Ascending aorta (tissue), 2 donors: ENCODE results near the gene EDNRA. TPM values are rescaled to one million over a fixed set of nuclear protein-coding genes. Genes with fewer than 3 reads are reported as not detected.

Experiments
- DNase-seq, 2 donors: peaks; one replicate each; pipeline ENCODE4 v3.0.0-alpha.2; 2019; ENCODE audit warnings: low spot score in 2 of 2
- H3K27ac ChIP-seq, 2 donors: fragments of 200-600 bp; sonication (generic); one replicate each; pipeline ENCODE4 v1.5.1; 2016 to 2017; ENCODE audit warnings: mild to moderate bottlenecking in 1 of 2
- H3K27me3 ChIP-seq: fragments of 200-600 bp; sonication (generic); one replicate; pipeline ENCODE4 v1.5.1; 2017
- H3K36me3 ChIP-seq, 2 donors: fragments of 200-600 bp; sonication (generic); one replicate each; pipeline ENCODE4 v1.5.1; 2016
- H3K4me1 ChIP-seq, 2 donors: fragments of 200-600 bp; sonication (generic); one replicate each; pipeline ENCODE4 v1.5.1; 2016 to 2017; ENCODE audit warnings: mild to moderate bottlenecking in 1 of 2
- H3K4me3 ChIP-seq, 2 donors: fragments of 200-600 bp; sonication (generic); one replicate each; pipeline ENCODE4 v1.5.1; 2016 to 2017; ENCODE audit warnings: mild to moderate bottlenecking in 1 of 2
- H3K9me3 ChIP-seq, 2 donors: fragments of 200-600 bp; sonication (generic); one replicate each; pipeline ENCODE4 v1.5.1; 2016
- intact Hi-C: fragments of 100-400 bp; cut with DNase I; formaldehyde crosslinking; loops from one replicate; pipeline ENCODE4 v1.15.1; 2023
- total RNA-seq: library from RNA; depleted of rRNA; stranded (reverse); fragments of >200 nt; gene quantifications from one replicate; pipeline ENCODE4 v1.1.0, GENCODE V29; 2016
- TF ChIP-seq, protein P1 (sequence below), 3 experiments: fragments of 200-600 bp in 2 of 3; fragments of 450-650 bp in 1 of 3; sonication (generic) in 2 of 3; IDR thresholded peaks; one replicate each; pipeline ENCODE4 v1.5.1; 2016 to 2019; ENCODE audit warnings: antibody characterized with exemption in 3 of 3, mild to moderate bottlenecking in 1 of 3, moderate library complexity in 1 of 3

Gene EDNRA
- total RNA-seq, 1 donor from 2014 or later = 31.4 TPM

DNA sequence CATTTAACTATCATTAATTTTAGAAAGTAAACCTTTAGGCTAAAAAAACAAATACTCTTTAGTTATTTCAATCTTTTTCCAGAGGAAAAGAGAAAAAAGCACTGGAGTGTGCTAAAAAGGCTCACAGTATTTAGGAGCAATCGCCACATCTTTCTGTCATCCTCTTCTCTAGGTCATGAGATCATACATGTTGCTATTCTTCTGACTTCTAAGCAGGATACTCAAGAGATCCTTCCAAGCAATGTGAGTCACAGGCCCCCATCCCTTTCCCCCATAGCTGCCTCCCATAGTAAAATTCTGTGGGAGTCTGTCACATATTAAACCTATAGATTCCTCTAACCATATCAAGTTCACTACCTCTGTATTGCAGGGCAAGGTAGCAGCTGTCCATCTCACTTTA is 7.7 kb downstream of the EDNRA start:
- no peaks in the 10 kb centered on the region for H3K9me3 ChIP-seq
- H3K4me1 ChIP-seq = peaks cover 0 to 31% of the 10 kb centered on the region in 2 donors
- no peaks in the 10 kb centered on the region for H3K36me3 ChIP-seq
- TF ChIP-seq, protein P1, sequence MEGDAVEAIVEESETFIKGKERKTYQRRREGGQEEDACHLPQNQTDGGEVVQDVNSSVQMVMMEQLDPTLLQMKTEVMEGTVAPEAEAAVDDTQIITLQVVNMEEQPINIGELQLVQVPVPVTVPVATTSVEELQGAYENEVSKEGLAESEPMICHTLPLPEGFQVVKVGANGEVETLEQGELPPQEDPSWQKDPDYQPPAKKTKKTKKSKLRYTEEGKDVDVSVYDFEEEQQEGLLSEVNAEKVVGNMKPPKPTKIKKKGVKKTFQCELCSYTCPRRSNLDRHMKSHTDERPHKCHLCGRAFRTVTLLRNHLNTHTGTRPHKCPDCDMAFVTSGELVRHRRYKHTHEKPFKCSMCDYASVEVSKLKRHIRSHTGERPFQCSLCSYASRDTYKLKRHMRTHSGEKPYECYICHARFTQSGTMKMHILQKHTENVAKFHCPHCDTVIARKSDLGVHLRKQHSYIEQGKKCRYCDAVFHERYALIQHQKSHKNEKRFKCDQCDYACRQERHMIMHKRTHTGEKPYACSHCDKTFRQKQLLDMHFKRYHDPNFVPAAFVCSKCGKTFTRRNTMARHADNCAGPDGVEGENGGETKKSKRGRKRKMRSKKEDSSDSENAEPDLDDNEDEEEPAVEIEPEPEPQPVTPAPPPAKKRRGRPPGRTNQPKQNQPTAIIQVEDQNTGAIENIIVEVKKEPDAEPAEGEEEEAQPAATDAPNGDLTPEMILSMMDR (IDR thresholded peaks at IDR 0.05) = no peak
- H3K4me3 ChIP-seq = no peak overlapping the region
- DNase-seq = no peak
- peak overlapping the region; percentile 5 to 24 for H3K27ac ChIP-seq
- intact Hi-C loops = loop anchor here (10.0 kb wide), 1 partner anchor 384 kb away; no protein-coding TSS in a partner anchor
- no peaks in the 10 kb centered on the region for H3K27me3 ChIP-seq

- Histone ChIP-seq H3K4me3 (no peak overlapping the region), H3K27ac (no peak overlapping the region), H3K4me1 (peaks cover 0 to 34% of the 10 kb centered on the region in 2 donors), H3K27me3 (no peaks in the 10 kb centered on the region), H3K9me3 (no peaks in the 10 kb centered on the region), H3K36me3 (no peaks in the 10 kb centered on the region)
- intact Hi-C loops = no loop called here
- TF ChIP-seq, protein P1 (IDR thresholded peaks at IDR 0.05) = no peak
- no peak for DNase-seq
These were observed 10.2 kb downstream of the EDNRA start for GRCh38 chr4:147491086-147491485.

GRCh38 chr4:147492306-147492705 is 11.4 kb downstream of the EDNRA start:
- no peaks in the 10 kb centered on the region for H3K36me3 ChIP-seq
- intact Hi-C loops = no loop called here
- no peaks in the 10 kb centered on the region for H3K27me3 ChIP-seq
- peaks cover 0 to 30% of the 10 kb centered on the region in 2 donors for H3K4me1 ChIP-seq
- TF ChIP-seq, protein P1 (IDR thresholded peaks at IDR 0.05) = no peak
- no peaks in the 10 kb centered on the region for H3K9me3 ChIP-seq
- peak overlapping the region in 1 of 2 donors; percentile 34 for H3K4me3 ChIP-seq
- peak overlapping the region; percentile 43 to 69 for H3K27ac ChIP-seq
- DNase-seq = no peak

- intact Hi-C loops = no loop called here
- peak overlapping the region; percentile 10 to 34 for H3K4me3 ChIP-seq
- TF ChIP-seq, protein P1 (IDR thresholded peaks at IDR 0.05) = no peak
- no peaks in the 10 kb centered on the region for H3K27me3 ChIP-seq
- no peaks in the 10 kb centered on the region for H3K9me3 ChIP-seq
- no peaks in the 10 kb centered on the region for H3K36me3 ChIP-seq
- peaks cover 0 to 30% of the 10 kb centered on the region in 2 donors for H3K4me1 ChIP-seq
- peak in 1 of 2 donors; percentile 77 for DNase-seq
- peak overlapping the region; percentile 43 to 69 for H3K27ac ChIP-seq
These were observed 11.9 kb downstream of the EDNRA start for GRCh38 chr4:147492761-147493160.

DNA sequence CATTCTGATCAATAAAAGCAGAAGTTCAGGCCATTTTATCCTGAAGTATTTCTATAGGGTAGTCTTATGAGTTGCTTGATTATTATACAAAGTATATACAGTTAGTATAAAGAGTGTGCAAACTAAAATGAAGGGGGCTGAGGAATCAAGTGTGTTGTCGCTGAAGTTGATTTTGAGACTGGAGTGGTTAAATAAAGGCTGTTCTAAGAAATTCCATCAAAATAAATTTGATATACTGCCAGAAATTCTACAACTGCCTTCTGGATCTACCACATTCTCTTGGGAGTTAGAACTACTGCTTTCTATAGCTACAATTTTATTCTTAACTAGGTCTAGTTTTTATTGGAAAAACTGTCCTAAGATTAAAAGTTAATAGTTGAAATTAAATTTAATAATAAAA is 12.4 kb downstream of the EDNRA start:
- no peaks in the 10 kb centered on the region for H3K9me3 ChIP-seq
- H3K36me3 ChIP-seq = no peaks in the 10 kb centered on the region
- TF ChIP-seq, protein P1 (IDR thresholded peaks at IDR 0.05) = no peak
- H3K4me3 ChIP-seq = peak overlapping the region; percentile 10 to 34
- no peak for DNase-seq
- H3K4me1 ChIP-seq = peaks cover 0 to 26% of the 10 kb centered on the region in 2 donors
- intact Hi-C loops = no loop called here
- H3K27ac ChIP-seq = peak overlapping the region; percentile 12 to 69
- H3K27me3 ChIP-seq = no peaks in the 10 kb centered on the region

- no peaks in the 10 kb centered on the region for H3K27me3 ChIP-seq
- no peaks in the 10 kb centered on the region for H3K36me3 ChIP-seq
- H3K9me3 ChIP-seq = no peaks in the 10 kb centered on the region
- DNase-seq = no peak
- peaks cover 0 to 23% of the 10 kb centered on the region in 2 donors for H3K4me1 ChIP-seq
- no peak overlapping the region for H3K4me3 ChIP-seq
- TF ChIP-seq, protein P1 (IDR thresholded peaks at IDR 0.05) = no peak
- intact Hi-C loops = no loop called here
- H3K27ac ChIP-seq = peak overlapping the region in 1 of 2 donors; percentile 39
These were observed 13.4 kb downstream of the EDNRA start for GRCh38 chr4:147494301-147494700.
